HUES64 (cell line): ENCODE measurements around the gene RARS2.
"Not testable (repeated sequence)": the region's sequence is repeated elsewhere in the genome, so short reads cannot be mapped to it uniquely, and the experiment has no call there.

Experiments
- H3K27ac ChIP-seq: 2 replicates; pipeline ENCODE4 v1.7.0; 2013; ENCODE audit warnings: low read depth, low read length, inconsistent platforms
- H3K27me3 ChIP-seq: 2 replicates; pipeline ENCODE4 v1.6.1; 2013; ENCODE audit warnings: mild to moderate bottlenecking, low read length; ENCODE audit not compliant: insufficient read depth
- H3K36me3 ChIP-seq: 2 replicates; pipeline ENCODE4 v1.6.1; 2013; ENCODE audit warnings: mild to moderate bottlenecking, low read length; ENCODE audit not compliant: insufficient read depth
- H3K4me1 ChIP-seq: 2 replicates; pipeline ENCODE4 v1.6.1; 2013; ENCODE audit warnings: mild to moderate bottlenecking, low read length, moderate library complexity; ENCODE audit not compliant: insufficient read depth
- H3K4me3 ChIP-seq: 2 replicates; pipeline ENCODE4 v1.5.1; 2013; ENCODE audit warnings: mild to moderate bottlenecking, low read length, moderate library complexity
- H3K9ac ChIP-seq: 2 replicates; pipeline ENCODE4 v1.6.1; 2013; ENCODE audit warnings: mild to moderate bottlenecking, low read depth, low read length
- H3K9me3 ChIP-seq: 2 replicates; pipeline ENCODE4 v1.6.1; 2013; ENCODE audit warnings: low read depth, low read length; ENCODE audit not compliant: insufficient read depth
- WGBS: fragments of 150-250, 120-280 bp; methylation state at CpG from one replicate; pipeline ENCODE4 v1.1.7; 2013; ENCODE audit warnings: missing lambda C conversion rate; 5-methylcytosine and 5-hydroxymethylcytosine counted together

The RARS2 gene

DNA sequence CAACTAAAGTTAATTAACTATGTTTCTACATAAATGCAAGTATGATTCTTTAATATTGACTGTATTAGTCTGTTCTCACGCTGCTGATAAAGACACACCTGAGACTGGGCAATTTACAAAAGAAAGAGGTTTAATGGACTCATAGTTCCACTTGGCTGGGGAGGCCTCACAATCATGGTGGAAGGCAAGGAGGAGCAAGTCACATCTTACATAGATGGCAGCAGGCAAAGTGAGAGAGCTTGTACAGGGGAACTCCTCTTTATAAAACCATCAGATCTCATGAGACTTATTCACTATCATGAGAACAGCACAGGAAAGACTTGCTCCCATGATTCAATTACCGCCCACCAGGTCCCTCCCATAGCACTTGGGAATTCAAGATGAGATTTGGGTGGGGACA, 23.2 kb upstream of the RARS2 start:
- not testable (repeated sequence) for H3K27me3 ChIP-seq, H3K9ac ChIP-seq, H3K9me3 ChIP-seq, H3K27ac ChIP-seq, H3K4me1 ChIP-seq, H3K4me3 ChIP-seq
- 95% methylated on average over 2 of the region's 2 CpGs for WGBS
- peaks cover 86% of the 10 kb centered on the region for H3K36me3 ChIP-seq

DNA sequence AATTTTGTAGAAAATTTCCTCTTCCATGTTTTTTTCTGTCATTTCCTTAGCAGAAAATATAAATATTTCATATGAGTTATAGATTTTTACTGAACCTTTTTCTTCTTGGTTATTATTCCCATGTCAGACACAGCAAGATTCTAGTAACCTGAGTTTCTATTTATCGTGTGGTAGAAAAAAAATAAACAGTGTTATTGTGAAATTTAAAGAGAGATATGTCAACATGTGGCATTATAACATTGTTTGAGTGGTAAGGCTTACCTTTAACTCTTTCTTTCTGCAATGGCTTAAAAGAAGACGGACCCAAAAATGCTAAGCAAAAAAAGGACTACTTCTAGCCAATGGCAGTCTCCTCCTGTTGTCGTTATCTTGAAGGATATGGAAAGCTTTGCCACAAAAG, 19.0 kb upstream of the RARS2 start:
- peaks cover 3% of the 10 kb centered on the region; the same call in 1 of the 2 replicates for H3K9me3 ChIP-seq
- no peak overlapping the region for H3K4me3 ChIP-seq
- H3K4me1 ChIP-seq: peaks cover 9% of the 10 kb centered on the region
- WGBS: 98% methylated on average over 2 of the region's 3 CpGs
- peaks cover 78% of the 10 kb centered on the region for H3K36me3 ChIP-seq
- no peaks in the 10 kb centered on the region for H3K27me3 ChIP-seq
- H3K9ac ChIP-seq: no peak overlapping the region
- no peak overlapping the region for H3K27ac ChIP-seq

DNA sequence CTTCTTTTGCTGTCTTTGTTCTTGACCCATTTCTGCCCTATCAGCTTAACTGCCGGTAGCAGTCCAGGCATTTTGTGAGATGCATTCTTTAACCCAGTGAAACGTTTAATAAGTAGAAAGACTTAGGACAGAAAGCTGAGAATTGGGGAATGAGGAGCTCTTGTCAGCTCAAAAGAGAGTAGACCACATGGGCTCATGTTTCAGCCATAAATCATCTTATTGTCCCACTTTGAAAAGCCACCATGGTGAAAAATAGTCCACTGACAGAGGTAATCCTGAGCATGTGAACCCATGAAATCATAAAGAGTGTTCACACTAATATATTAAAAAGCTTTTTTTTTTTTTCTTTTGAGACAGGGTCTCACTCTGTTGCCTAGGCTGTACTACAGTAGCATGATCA, 16.4 kb upstream of the RARS2 start:
- Histone ChIP-seq H3K36me3 (peaks cover 74% of the 10 kb centered on the region), H3K27ac (no peak overlapping the region), H3K9me3 (no peaks in the 10 kb centered on the region), H3K9ac (no peak overlapping the region), H3K4me1 (peaks cover 17% of the 10 kb centered on the region), H3K4me3 (no peak overlapping the region), H3K27me3 (no peaks in the 10 kb centered on the region)
- 95% methylated on average over 2 of the region's 2 CpGs for WGBS

DNA sequence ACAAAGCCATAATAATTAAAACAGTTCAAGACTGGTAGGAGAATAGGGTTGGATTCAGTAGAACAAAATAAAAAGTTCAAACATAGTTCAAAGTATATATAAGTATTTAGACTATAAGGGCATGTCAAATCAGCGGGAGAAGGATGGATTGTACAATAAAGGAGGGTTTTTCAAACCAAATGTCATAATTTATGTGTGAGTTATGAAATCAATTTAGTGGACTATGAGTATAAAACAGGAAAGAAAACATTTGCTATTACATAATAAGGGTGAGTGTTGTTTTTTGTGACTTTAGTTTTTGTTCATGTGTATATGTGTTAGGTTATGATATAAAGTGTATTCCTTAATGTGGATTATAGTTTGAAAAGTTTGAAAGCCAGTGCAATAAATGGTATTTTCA, 10.8 kb upstream of the RARS2 start:
- Histone ChIP-seq H3K9ac (no peak overlapping the region), H3K4me3 (no peak overlapping the region), H3K9me3 (no peaks in the 10 kb centered on the region), H3K36me3 (peaks cover 49% of the 10 kb centered on the region), H3K27ac (no peak overlapping the region), H3K27me3 (no peaks in the 10 kb centered on the region), H3K4me1 (peaks cover 17% of the 10 kb centered on the region)
- WGBS: 100% methylated on average over 1 of the region's 1 CpG

DNA sequence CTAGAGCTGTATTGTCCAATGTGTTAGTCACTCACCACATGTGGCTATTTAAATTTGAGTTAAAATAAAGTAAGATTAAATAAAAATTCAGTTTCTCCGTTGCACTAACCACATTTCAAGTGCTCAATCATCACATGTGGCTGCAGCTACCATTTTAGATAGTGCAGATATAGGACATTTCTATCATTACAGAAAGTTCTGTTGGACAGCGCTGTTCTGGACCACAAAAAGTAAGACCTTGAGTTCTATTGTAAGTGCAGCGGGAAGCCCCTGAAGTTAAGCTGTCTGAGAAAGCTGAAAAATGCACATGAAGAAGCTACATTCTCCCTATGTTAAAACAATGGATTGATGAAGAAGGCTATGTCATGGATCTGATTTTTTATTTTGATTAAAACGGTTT, 1.2 kb upstream of the RARS2 start:
- Histone ChIP-seq H3K36me3 (peaks cover 36% of the 10 kb centered on the region), H3K4me1 (peaks cover 5% of the 10 kb centered on the region; the same call in 1 of the 2 replicates), H3K4me3 (peak overlapping the region; percentile 80), H3K27ac (no peak overlapping the region), H3K9ac (peak overlapping the region; percentile 93), H3K27me3 (no peaks in the 10 kb centered on the region), H3K9me3 (no peaks in the 10 kb centered on the region)
- 70% methylated on average over 4 of the region's 4 CpGs for WGBS

DNA sequence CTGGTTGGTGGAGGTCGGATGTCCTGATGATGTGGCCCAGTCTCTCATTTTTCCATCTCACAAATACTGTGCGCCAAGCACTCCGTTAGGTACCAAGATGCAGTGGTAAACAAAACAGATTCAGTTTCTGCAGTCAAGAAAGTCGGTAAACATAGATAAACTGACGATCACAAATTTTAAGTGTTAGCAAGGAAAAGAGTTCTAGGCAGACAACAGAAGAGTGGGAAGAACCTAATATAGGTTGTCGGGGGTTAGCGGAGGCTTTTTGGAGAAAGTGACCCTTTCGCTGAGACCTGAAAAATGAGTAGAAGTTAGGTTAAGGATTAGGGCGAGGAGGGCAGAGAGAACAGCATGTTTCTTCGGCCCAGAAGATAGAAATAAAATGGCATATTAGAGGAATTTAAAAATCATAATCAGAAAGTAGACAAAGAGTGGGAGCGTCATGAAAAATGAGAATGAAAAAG, 662 bp upstream of the RARS2 start:
- Histone ChIP-seq H3K36me3 (peaks cover 34% of the 10 kb centered on the region), H3K27ac (peak overlapping the region; percentile 78), H3K9me3 (no peaks in the 10 kb centered on the region), H3K27me3 (no peaks in the 10 kb centered on the region), H3K4me1 (peaks cover 5% of the 10 kb centered on the region; the same call in 1 of the 2 replicates), H3K9ac (peak overlapping the region; percentile 93), H3K4me3 (peak overlapping the region; percentile 80)
- 2% methylated on average over 11 of the region's 11 CpGs for WGBS

DNA sequence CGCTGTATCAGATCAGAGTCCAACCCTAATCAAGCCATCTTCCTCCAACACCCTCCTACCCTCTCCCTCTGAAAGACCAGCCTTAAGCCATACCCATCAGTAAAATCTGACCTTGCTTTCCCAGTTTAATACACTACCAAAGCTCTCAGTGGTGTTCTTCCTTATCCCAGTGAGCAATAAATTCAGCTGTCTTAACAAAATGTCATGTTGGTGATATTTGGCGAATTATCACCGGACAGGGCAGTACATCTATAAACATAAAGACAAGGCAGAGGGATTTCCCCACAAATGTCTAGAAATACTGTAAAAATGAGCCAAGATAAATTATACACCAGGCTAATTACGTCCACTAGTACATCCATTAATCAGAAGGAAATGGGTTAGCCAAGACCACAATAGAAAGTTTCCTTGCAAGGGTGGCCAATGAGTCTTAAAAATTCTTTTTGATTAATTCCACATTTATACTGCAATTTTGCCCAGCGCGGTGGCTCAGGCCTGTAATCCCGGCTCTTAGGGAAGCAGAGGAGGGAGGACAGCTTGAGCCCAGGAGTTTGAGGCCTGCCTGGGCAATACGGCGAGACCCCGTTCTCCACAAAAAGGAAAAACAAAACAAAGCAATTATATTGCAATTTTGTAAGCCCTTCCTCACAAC, 905 bp downstream of the RARS2 start:
- 23% methylated on average over 8 of the region's 10 CpGs for WGBS
- Histone ChIP-seq H3K9ac (peak overlapping the region; percentile 81), H3K36me3 (peaks cover 31% of the 10 kb centered on the region), H3K4me1 (peaks cover 5% of the 10 kb centered on the region; the same call in 1 of the 2 replicates), H3K27ac (no peak overlapping the region), H3K4me3 (peak overlapping the region; percentile 80), H3K9me3 (no peaks in the 10 kb centered on the region), H3K27me3 (no peaks in the 10 kb centered on the region)

DNA sequence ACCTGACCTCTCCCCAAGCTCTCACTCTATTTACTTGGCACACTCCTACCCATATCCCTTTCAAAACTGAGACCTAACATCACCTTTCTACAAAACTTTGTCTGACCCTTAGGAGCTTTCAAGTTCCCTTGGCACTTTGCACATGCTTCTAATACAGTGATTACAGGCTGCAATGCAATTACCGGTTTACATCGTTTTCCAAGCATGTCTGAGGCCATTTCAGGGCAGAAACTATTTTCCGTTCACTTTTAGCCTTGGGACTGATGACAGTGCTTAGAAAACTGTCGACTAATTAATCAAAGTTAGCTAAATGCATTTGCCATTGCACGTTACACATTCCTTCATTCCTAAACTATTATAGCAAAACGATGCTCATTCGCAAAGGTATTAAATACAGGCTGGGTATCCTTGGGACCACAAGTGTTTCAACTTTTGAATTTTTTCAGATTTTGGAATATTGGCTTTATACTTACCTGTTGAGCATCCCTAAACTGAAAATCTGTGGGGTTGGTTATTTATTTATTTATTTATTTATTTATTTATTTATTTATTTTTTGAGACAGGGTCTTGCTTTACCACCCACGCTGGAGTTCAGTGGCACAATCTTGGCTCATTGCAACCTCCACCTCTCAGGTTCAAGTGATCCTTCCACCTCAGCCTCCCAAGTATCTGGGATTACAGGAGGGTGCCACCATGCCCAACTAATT, 3.3 kb downstream of the RARS2 start:
- H3K9ac ChIP-seq: no peak overlapping the region
- H3K4me3 ChIP-seq: no peak overlapping the region
- H3K36me3 ChIP-seq: peaks cover 45% of the 10 kb centered on the region
- H3K27me3 ChIP-seq: no peaks in the 10 kb centered on the region
- peaks cover 5% of the 10 kb centered on the region; the same call in 1 of the 2 replicates for H3K4me1 ChIP-seq
- no peak overlapping the region for H3K27ac ChIP-seq
- 97% methylated on average over 8 of the region's 8 CpGs for WGBS
- H3K9me3 ChIP-seq: no peaks in the 10 kb centered on the region

DNA sequence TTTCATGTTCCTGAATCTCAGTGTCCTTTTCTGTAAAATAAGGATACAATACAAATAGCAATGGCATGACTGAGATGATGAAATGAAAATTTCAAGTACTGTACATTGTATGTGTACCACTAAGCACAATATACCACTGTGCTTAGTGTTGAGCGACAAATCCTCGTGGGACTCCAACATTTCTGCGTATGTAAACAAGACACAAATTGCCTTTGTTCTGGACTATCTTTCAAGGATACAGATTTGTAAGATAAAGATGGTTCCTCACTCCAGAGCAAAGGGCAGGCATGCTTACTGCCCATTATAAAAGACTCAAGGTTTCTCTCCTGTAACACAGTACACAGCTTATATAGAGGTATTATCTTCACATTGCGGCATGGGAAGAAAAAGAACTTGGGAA, 6.0 kb downstream of the RARS2 start:
- Histone ChIP-seq H3K27me3 (no peaks in the 10 kb centered on the region), H3K9ac (no peak overlapping the region), H3K9me3 (no peaks in the 10 kb centered on the region), H3K27ac (no peak overlapping the region), H3K36me3 (peaks cover 67% of the 10 kb centered on the region), H3K4me1 (peaks cover 7% of the 10 kb centered on the region), H3K4me3 (no peak overlapping the region)
- WGBS: 96% methylated on average over 3 of the region's 4 CpGs

DNA sequence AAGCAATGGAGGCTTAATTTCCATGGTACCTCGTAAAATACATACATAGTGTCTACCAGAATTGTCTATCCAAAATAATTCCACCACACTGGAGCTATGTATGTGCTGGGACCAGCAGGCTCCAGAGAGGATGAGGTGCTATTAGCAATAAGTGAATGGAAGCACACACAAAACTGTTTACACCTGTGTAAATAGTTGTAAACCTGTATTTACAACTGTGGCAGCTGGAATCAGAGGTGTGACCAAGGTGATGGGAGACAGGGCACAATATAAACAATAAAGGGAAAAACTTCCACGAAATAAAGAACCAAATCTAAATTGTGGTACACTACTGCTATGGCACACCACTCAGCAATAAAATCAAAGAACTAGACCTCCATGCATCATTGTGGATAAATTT, 14.4 kb downstream of the RARS2 start:
- Histone ChIP-seq H3K36me3 (peaks cover 17% of the 10 kb centered on the region; the same call in 1 of the 2 replicates), H3K27ac (no peak overlapping the region), H3K4me1 (peaks cover 13% of the 10 kb centered on the region), H3K4me3 (no peak overlapping the region), H3K9me3 (no peaks in the 10 kb centered on the region), H3K9ac (no peak overlapping the region), H3K27me3 (no peaks in the 10 kb centered on the region)
- WGBS: 100% methylated on average over 1 of the region's 2 CpGs

DNA sequence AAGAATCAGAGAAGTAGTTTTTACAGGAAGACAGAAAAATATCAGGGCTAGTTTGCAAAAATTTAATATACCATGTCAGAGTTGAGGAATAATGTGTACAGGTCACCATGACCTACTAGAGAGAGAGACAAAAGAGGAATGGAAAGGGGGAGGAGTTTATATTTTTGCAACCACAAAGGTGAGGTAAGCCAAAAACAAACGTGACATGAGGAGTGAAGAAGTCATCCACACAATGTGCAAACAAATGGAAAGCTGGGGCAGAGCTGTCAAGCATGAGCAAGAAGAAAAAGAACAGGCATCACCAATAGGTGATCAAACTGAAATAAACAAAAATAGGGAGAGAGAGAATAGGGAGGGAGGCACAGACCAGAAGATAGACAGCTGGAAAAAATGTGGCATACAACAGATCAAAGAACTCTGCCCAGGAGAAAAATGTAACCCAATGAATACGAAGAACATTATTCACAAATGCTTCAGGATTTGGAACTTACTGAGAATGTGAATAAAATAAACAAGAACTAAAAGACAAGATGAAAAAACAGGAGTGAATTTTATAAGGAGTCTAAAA, 15.5 kb downstream of the RARS2 start:
- H3K27ac ChIP-seq: no peak overlapping the region
- no peak overlapping the region for H3K4me3 ChIP-seq
- no peaks in the 10 kb centered on the region for H3K9me3 ChIP-seq
- peaks cover 12% of the 10 kb centered on the region for H3K4me1 ChIP-seq
- WGBS: 83% methylated on average over 2 of the region's 2 CpGs
- no peaks in the 10 kb centered on the region for H3K27me3 ChIP-seq
- no peak overlapping the region for H3K9ac ChIP-seq
- H3K36me3 ChIP-seq: peaks cover 16% of the 10 kb centered on the region
